GM23338 (cell line): Measurements from ENCODE around the gene RHOBTB3. TPM values are rescaled to one million over a fixed set of nuclear protein-coding genes. Genes with fewer than 3 reads are reported as not detected.

Source experiments
- ATAC-seq: fragments of 200-7000 bp; cut with Tn5 transposase; 3 replicates; pipeline ENCODE4 v1.9.1; 2020
- DNase-seq: peaks from one replicate; pipeline ENCODE4 v3.0.0-alpha.2; 2015; ENCODE audit warnings: low spot score
- H2AFZ ChIP-seq: fragments of 200-600 bp; sonication (generic); 2 replicates; pipeline ENCODE4 v1.8.0; 2016; ENCODE audit warnings: antibody characterized with exemption, mild to moderate bottlenecking, moderate library complexity
- H3F3A ChIP-seq: fragments of 200-600 bp; sonication (generic); replicated peaks from 2 replicates; pipeline ENCODE4 v1.8.0; 2017; ENCODE audit warnings: antibody characterized with exemption, mixed run types, low read depth
- H3K27ac ChIP-seq: fragments of 200-600 bp; sonication (generic); 2 replicates; pipeline ENCODE4 v1.6.1; 2016; ENCODE audit warnings: low read depth
- H3K27me3 ChIP-seq: fragments of 200-600 bp; sonication (generic); 2 replicates; pipeline ENCODE4 v1.8.0; 2016; ENCODE audit warnings: mild to moderate bottlenecking, mixed run types, moderate library complexity; ENCODE audit not compliant: insufficient read depth
- H3K36me3 ChIP-seq: fragments of 200-600 bp; sonication (generic); 2 replicates; pipeline ENCODE4 v1.8.0; 2016; ENCODE audit warnings: mild to moderate bottlenecking; ENCODE audit not compliant: insufficient read depth
- H3K4me1 ChIP-seq: fragments of 200-600 bp; sonication (generic); 2 replicates; pipeline ENCODE4 v1.8.0; 2016; ENCODE audit warnings: mild to moderate bottlenecking, moderate library complexity; ENCODE audit not compliant: insufficient read depth
- H3K4me2 ChIP-seq: fragments of 200-600 bp; sonication (generic); 2 replicates; pipeline ENCODE4 v1.7.1; 2017; ENCODE audit warnings: mixed run types
- H3K4me3 ChIP-seq: fragments of 200-600 bp; sonication (generic); 2 replicates; pipeline ENCODE4 v1.6.1; 2016; ENCODE audit warnings: mixed run types
- H3K79me2 ChIP-seq: fragments of 200-600 bp; sonication (generic); replicated peaks from 2 replicates; pipeline ENCODE4 v1.8.0; 2017; ENCODE audit warnings: mild to moderate bottlenecking; ENCODE audit not compliant: insufficient read depth
- H3K9me2 ChIP-seq: fragments of 200-600 bp; sonication (generic); 2 replicates; pipeline ENCODE4 v1.8.0; 2017; ENCODE audit not compliant: insufficient read depth
- H4K20me1 ChIP-seq: fragments of 200-600 bp; sonication (generic); replicated peaks from 2 replicates; pipeline ENCODE4 v1.8.0; 2017; ENCODE audit warnings: mild to moderate bottlenecking; ENCODE audit not compliant: insufficient read depth
- H3K27ac Mint-ChIP-seq: 2 replicates; pipeline ENCODE4 v1.8.0; 2020; ENCODE audit warnings: inconsistent platforms, mild to moderate bottlenecking, moderate library complexity, mixed read lengths
- H3K27me3 Mint-ChIP-seq: 3 replicates; pipeline ENCODE4 v1.8.0; 2022; ENCODE audit warnings: low read depth, mild to moderate bottlenecking, moderate library complexity, mixed read lengths, inconsistent platforms; ENCODE audit not compliant: insufficient read depth, poor library complexity
- H3K36me3 Mint-ChIP-seq: 3 replicates; pipeline ENCODE4 v1.8.0; 2021; ENCODE audit warnings: low read depth, mild to moderate bottlenecking, inconsistent platforms, moderate library complexity, mixed read lengths
- H3K4me1 Mint-ChIP-seq: 3 replicates; pipeline ENCODE4 v1.8.0; 2020; ENCODE audit warnings: mild to moderate bottlenecking, inconsistent platforms, mixed read lengths
- H3K4me3 Mint-ChIP-seq: 3 replicates; pipeline ENCODE4 v1.8.0; 2021; ENCODE audit warnings: moderate library complexity, mild to moderate bottlenecking, inconsistent platforms, mixed read lengths
- H3K9me3 Mint-ChIP-seq: 3 replicates; pipeline ENCODE4 v1.8.0; 2020; ENCODE audit warnings: moderate library complexity, mild to moderate bottlenecking, inconsistent platforms, mixed read lengths
- CTCF ChIP-seq, 2 experiments: fragments of 200-600 bp in 1 of 2; sonication (generic) in 1 of 2; conservative IDR thresholded peaks; 2 replicates each; pipeline versions ENCODE4 v1.5.1 to v1.6.1; 2016 to 2017; ENCODE audit warnings: antibody characterized with exemption in 2 of 2, low read depth in 2 of 2, mild to moderate bottlenecking in 2 of 2, moderate library complexity in 1 of 2
- ETS1 ChIP-seq: IDR thresholded peaks from 2 replicates; pipeline ENCODE4 v1.6.1; 2016; ENCODE audit warnings: antibody characterized with exemption
- EZH2 ChIP-seq: fragments of 200-600 bp; sonication (generic); IDR thresholded peaks from one replicate; pipeline ENCODE4 v1.8.0; 2017; ENCODE audit warnings: antibody characterized with exemption, mild to moderate bottlenecking, low read depth; ENCODE audit not compliant: unreplicated experiment
- EZH2phosphoT487 ChIP-seq: fragments of 200-600 bp; sonication (generic); IDR thresholded peaks from one replicate; pipeline ENCODE4 v1.8.1; 2018; ENCODE audit warnings: antibody characterized with exemption; ENCODE audit not compliant: unreplicated experiment
- JUNB ChIP-seq: IDR thresholded peaks from one replicate; pipeline ENCODE4 v1.6.1; 2016; ENCODE audit warnings: antibody characterized with exemption; ENCODE audit not compliant: unreplicated experiment
- NANOG ChIP-seq: IDR thresholded peaks from 2 replicates; pipeline ENCODE4 v1.6.1; 2016; ENCODE audit warnings: antibody characterized with exemption, borderline replicate concordance
- POLR2AphosphoS5 ChIP-seq: IDR thresholded peaks from 2 replicates; pipeline ENCODE4 v1.6.1; 2016; ENCODE audit warnings: antibody characterized with exemption, low read depth
- REST ChIP-seq: IDR thresholded peaks from one replicate; pipeline ENCODE4 v1.6.1; 2018; ENCODE audit warnings: antibody characterized with exemption; ENCODE audit not compliant: unreplicated experiment
- STAT1 ChIP-seq: IDR thresholded peaks from one replicate; pipeline ENCODE4 v1.6.1; 2016; ENCODE audit warnings: antibody characterized with exemption; ENCODE audit not compliant: unreplicated experiment
- ZNF114 ChIP-seq: fragments of 250-450 bp; sonication (Bioruptor Pico); IDR thresholded peaks from 2 replicates; pipeline ENCODE4 v1.5.0; 2020; ENCODE audit warnings: mild to moderate bottlenecking, moderate library complexity
- ZNF331 ChIP-seq: fragments of 250-450 bp; sonication (Bioruptor Pico); IDR thresholded peaks from 2 replicates; pipeline ENCODE4 v1.5.0; 2020; ENCODE audit warnings: low read depth, mild to moderate bottlenecking, moderate library complexity
- polyA plus RNA-seq: library from polyadenylated mRNA; unstranded; fragments of >200 nt; fragmentation: Nextera tagmentation; extraction: Ambion mirVana; gene quantifications from 2 replicates; pipeline ENCODE4 v1.2.1, GENCODE V29; 2016
- total RNA-seq: library from RNA; depleted of rRNA; stranded (reverse); fragments of >200 nt; shearing (Covaris generic); gene quantifications from 2 replicates; pipeline ENCODE4 v1.2.3, GENCODE V29; 2014

The RHOBTB3 gene
- total and polyA plus RNA-seq, 2 experiments from 2014 or later: 10.0 to 13.4 TPM

GRCh38 chr5:95746194-95746593, 15.1 kb downstream of the RHOBTB3 start:
- Histone ChIP-seq H3K79me2 (no peaks in the 10 kb centered on the region), H3K36me3 (no peaks in the 10 kb centered on the region), H3K4me1 (no peaks in the 10 kb centered on the region), H3K4me3 (no peak overlapping the region), H3K27ac (no peak overlapping the region), H3K4me2 (no peak overlapping the region), H2AFZ (no peak overlapping the region), H3F3A (no peaks in the 10 kb centered on the region), H3K27me3 (no peaks in the 10 kb centered on the region), H4K20me1 (no peaks in the 10 kb centered on the region), H3K9me2 (peaks cover 3% of the 10 kb centered on the region; the same call in 1 of the 2 replicates)
- H3K9me3 Mint-ChIP-seq: no peaks in the 10 kb centered on the region
- no peak for DNase-seq
- TF ChIP-seq EZH2phosphoT487 (no peak), ZNF331 (CRISPR knock-in tag) (no peak), ETS1 (no peak), ZNF114 (CRISPR knock-in tag) (no peak), EZH2 (no peak), POLR2AphosphoS5 (no peak), NANOG (no peak), CTCF (conservative IDR thresholded peaks at IDR 0.05; ENCODE audit: low read depth in 2 of 2) (no peak), JUNB (no peak)
- no peak for ATAC-seq
- H3K27ac Mint-ChIP-seq: no peak overlapping the region; the same call in 1 of the 2 replicates
- H3K27me3 Mint-ChIP-seq: peaks cover 2% of the 10 kb centered on the region
- H3K36me3 Mint-ChIP-seq: no peaks in the 10 kb centered on the region
- H3K4me1 Mint-ChIP-seq: peaks cover 15% of the 10 kb centered on the region
- H3K4me3 Mint-ChIP-seq: no peak overlapping the region

- Histone ChIP-seq H3K4me1 (no peaks in the 10 kb centered on the region), H3F3A (no peaks in the 10 kb centered on the region), H3K4me2 (no peak overlapping the region), H4K20me1 (no peaks in the 10 kb centered on the region), H3K9me2 (peaks cover 3% of the 10 kb centered on the region; the same call in 1 of the 2 replicates), H3K36me3 (no peaks in the 10 kb centered on the region), H3K79me2 (no peaks in the 10 kb centered on the region), H3K27me3 (no peaks in the 10 kb centered on the region), H3K27ac (no peak overlapping the region), H2AFZ (no peak overlapping the region), H3K4me3 (no peak overlapping the region)
- DNase-seq (no peak), ATAC-seq (no peak)
- Mint-ChIP-seq H3K27me3 (peaks cover 2% of the 10 kb centered on the region), H3K4me1 (peaks cover 15% of the 10 kb centered on the region), H3K27ac (no peak overlapping the region), H3K4me3 (no peak overlapping the region), H3K36me3 (no peaks in the 10 kb centered on the region; the same call in 2 of the 3 replicates), H3K9me3 (no peaks in the 10 kb centered on the region)
- TF ChIP-seq NANOG (no peak), REST (no peak), STAT1 (no peak), POLR2AphosphoS5 (no peak), ETS1 (no peak), JUNB (no peak)
Observed at GRCh38 chr5:95746722-95747679, 15.9 kb downstream of the RHOBTB3 start.
